Vagina (tissue), 2 donors: Measurements from ENCODE around the gene PSMF1.

Experiments
- POLR2AphosphoS5 ChIP-seq, 2 donors: sonication (generic); formaldehyde crosslinking; IDR thresholded peaks; one replicate each; pipeline ENCODE4 v1.9.0; 2017; ENCODE audit warnings: antibody characterized with exemption in 2 of 2, mild to moderate bottlenecking in 2 of 2, low read depth in 1 of 2; ENCODE audit not compliant: insufficient read depth in 1 of 2
- TF ChIP-seq, protein P1 (sequence below), 3 experiments: fragments of 450-650 bp in 2 of 3; fragments of 200-600 bp in 1 of 3; sonication (generic) in 1 of 3; IDR thresholded peaks; one replicate each; pipeline ENCODE4 v1.5.1; 2017 to 2019; ENCODE audit warnings: antibody characterized with exemption in 3 of 3, mild to moderate bottlenecking in 2 of 3, moderate library complexity in 2 of 3

GRCh38 chr20:1204576-1204975, 86.2 kb downstream of the PSMF1 start:
- TF ChIP-seq, protein P1, sequence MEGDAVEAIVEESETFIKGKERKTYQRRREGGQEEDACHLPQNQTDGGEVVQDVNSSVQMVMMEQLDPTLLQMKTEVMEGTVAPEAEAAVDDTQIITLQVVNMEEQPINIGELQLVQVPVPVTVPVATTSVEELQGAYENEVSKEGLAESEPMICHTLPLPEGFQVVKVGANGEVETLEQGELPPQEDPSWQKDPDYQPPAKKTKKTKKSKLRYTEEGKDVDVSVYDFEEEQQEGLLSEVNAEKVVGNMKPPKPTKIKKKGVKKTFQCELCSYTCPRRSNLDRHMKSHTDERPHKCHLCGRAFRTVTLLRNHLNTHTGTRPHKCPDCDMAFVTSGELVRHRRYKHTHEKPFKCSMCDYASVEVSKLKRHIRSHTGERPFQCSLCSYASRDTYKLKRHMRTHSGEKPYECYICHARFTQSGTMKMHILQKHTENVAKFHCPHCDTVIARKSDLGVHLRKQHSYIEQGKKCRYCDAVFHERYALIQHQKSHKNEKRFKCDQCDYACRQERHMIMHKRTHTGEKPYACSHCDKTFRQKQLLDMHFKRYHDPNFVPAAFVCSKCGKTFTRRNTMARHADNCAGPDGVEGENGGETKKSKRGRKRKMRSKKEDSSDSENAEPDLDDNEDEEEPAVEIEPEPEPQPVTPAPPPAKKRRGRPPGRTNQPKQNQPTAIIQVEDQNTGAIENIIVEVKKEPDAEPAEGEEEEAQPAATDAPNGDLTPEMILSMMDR (IDR thresholded peaks at IDR 0.05), result no peak
- no peak for TF ChIP-seq POLR2AphosphoS5 (IDR thresholded peaks at IDR 0.05; ENCODE audit: insufficient read depth in 1 of 2, low read depth in 1 of 2)
